ENCODE data around the gene NEK1. TPM values are rescaled to one million over a fixed set of nuclear protein-coding genes. Genes with fewer than 3 reads are reported as not detected.

The NEK1 gene
- total and polyA plus RNA-seq, 2 of the 4 experiments (the other 2 are of a cell fraction) = 3.3 to 3.9 TPM

- Histone ChIP-seq H3K79me1 (ENCODE audit: low read depth in 1 of 2, low read length in 2 of 2) (no peaks in the 10 kb centered on the region), H2AK9ac (replicated peaks; ENCODE audit: low read depth, low read length, poor library complexity) (no peak overlapping the region), H2AK5ac (ENCODE audit: low read depth, low read length) (no peak overlapping the region), H3K27me3 (ENCODE audit: control insufficient read depth, insufficient read depth, low read length) (no peaks in the 10 kb centered on the region), H3K4me2 (ENCODE audit: low read depth, low read length) (no peak overlapping the region), H2BK20ac (ENCODE audit: low read depth, low read length) (no peak overlapping the region), H2BK120ac (ENCODE audit: low read depth, low read length) (no peak overlapping the region), H2BK5ac (ENCODE audit: low read depth, low read length, poor library complexity, severe bottlenecking) (no peak overlapping the region), H3K27ac (ENCODE audit: insufficient read depth, low read length) (no peak overlapping the region), H4K91ac (ENCODE audit: insufficient read depth, low read depth, low read length) (no peak overlapping the region), H4K5ac (ENCODE audit: low read depth, low read length) (no peak overlapping the region), H4K20me1 (ENCODE audit: insufficient read depth, low read length) (no peaks in the 10 kb centered on the region), H3K18ac (ENCODE audit: low read depth, low read length) (no peak overlapping the region), H3K14ac (replicated peaks; ENCODE audit: low read depth, low read length) (no peak overlapping the region), H3K9ac (ENCODE audit: low read depth, low read length) (no peak overlapping the region), H3K36me3 (ENCODE audit: control insufficient read depth, insufficient read depth, low read length) (no peaks in the 10 kb centered on the region), H2AFZ (replicated peaks; ENCODE audit: low read length, poor library complexity) (no peak overlapping the region), H3K23ac (ENCODE audit: low read depth, low read length) (no peak overlapping the region), H4K8ac (ENCODE audit: low read depth in 2 of 2, low read length in 2 of 2) (no peak overlapping the region), H3K56ac (ENCODE audit: extremely low read depth, insufficient read depth, low read length) (no peak overlapping the region), H3K4me1 (ENCODE audit: control insufficient read depth, insufficient read depth, low read length) (no peaks in the 10 kb centered on the region), H3K4ac (ENCODE audit: low read depth, low read length) (no peak overlapping the region), H3K9me1 (ENCODE audit: insufficient read depth, low read length) (no peaks in the 10 kb centered on the region), H2BK15ac (ENCODE audit: low read depth, low read length) (no peak overlapping the region), H3K4me3 (ENCODE audit: insufficient read depth, low read depth, low read length) (no peak overlapping the region), H3K9me3 (ENCODE audit: control insufficient read depth, insufficient read depth, low read length) (no peaks in the 10 kb centered on the region)
- no peak for ATAC-seq (ENCODE audit: low read depth)
- no peak for DNase-seq
- TF ChIP-seq SMC3 (IDR thresholded peaks at IDR 0.05; ENCODE audit: low read depth, low read length) (no peak), RFX5 (IDR thresholded peaks at IDR 0.05; ENCODE audit: low read depth, low read length) (no peak), POLR2A (IDR thresholded peaks at IDR 0.05; ENCODE audit: low read depth, low read length) (no peak)
- ChIA-PET CTCF (no interaction called here), POLR2A (ENCODE audit: unreplicated experiment) (no interaction called here)
- dilution Hi-C loops (cut with HindIII; ENCODE audit: low sequenced_read_pairs, unreplicated experiment) (no loop called here), intact Hi-C loops (cut with micrococcal nuclease) (no loop called here), in situ Hi-C loops (cut with MboI; ENCODE audit: low sequenced_read_pairs) (no loop called here)
- no CpG with 5 or more reads among the region's 3 CpGs for WGBS, 2 experiments (ENCODE audit: extremely low coverage in 2 of 2, insufficient read length in 1 of 2)
- no TSS peak for BruUV-seq (replicated peaks)
Measured at GRCh38 chr4:169359961-169360360, 252.4 kb downstream of the NEK1 start.

All from IMR-90 (cell line).